ENCODE results near the gene MRAP. TPM values are rescaled to one million over a fixed set of nuclear protein-coding genes. Genes with fewer than 3 reads are reported as not detected.

The MRAP gene
- total and polyA plus RNA-seq, 10 of the 15 experiments (the other 5 are each of a cell fraction or from before 2014, with no cell fraction given) = 0.34 to 1.2 TPM; not detected in 8

- TF ChIP-seq, protein P1, sequence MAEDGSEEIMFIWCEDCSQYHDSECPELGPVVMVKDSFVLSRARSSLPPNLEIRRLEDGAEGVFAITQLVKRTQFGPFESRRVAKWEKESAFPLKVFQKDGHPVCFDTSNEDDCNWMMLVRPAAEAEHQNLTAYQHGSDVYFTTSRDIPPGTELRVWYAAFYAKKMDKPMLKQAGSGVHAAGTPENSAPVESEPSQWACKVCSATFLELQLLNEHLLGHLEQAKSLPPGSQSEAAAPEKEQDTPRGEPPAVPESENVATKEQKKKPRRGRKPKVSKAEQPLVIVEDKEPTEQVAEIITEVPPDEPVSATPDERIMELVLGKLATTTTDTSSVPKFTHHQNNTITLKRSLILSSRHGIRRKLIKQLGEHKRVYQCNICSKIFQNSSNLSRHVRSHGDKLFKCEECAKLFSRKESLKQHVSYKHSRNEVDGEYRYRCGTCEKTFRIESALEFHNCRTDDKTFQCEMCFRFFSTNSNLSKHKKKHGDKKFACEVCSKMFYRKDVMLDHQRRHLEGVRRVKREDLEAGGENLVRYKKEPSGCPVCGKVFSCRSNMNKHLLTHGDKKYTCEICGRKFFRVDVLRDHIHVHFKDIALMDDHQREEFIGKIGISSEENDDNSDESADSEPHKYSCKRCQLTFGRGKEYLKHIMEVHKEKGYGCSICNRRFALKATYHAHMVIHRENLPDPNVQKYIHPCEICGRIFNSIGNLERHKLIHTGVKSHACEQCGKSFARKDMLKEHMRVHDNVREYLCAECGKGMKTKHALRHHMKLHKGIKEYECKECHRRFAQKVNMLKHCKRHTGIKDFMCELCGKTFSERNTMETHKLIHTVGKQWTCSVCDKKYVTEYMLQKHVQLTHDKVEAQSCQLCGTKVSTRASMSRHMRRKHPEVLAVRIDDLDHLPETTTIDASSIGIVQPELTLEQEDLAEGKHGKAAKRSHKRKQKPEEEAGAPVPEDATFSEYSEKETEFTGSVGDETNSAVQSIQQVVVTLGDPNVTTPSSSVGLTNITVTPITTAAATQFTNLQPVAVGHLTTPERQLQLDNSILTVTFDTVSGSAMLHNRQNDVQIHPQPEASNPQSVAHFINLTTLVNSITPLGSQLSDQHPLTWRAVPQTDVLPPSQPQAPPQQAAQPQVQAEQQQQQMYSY (CRISPR knock-in tag; IDR thresholded peaks at IDR 0.05) = no peak
- TF ChIP-seq ATF2 (IDR thresholded peaks at IDR 0.05; ENCODE audit: low read length) (no peak), BACH1 (IDR thresholded peaks at IDR 0.05; ENCODE audit: borderline replicate concordance) (no peak), ZZZ3 (IDR thresholded peaks at IDR 0.05; ENCODE audit: control insufficient read depth, insufficient read length, low read depth) (no peak), CBFB (IDR thresholded peaks at IDR 0.05; ENCODE audit: low read depth) (no peak), IKZF2 (IDR thresholded peaks at IDR 0.05) (no peak), CREB1 (IDR thresholded peaks at IDR 0.05; ENCODE audit: low read depth) (no peak), REST (IDR thresholded peaks at IDR 0.05; ENCODE audit: low read depth, low read length) (no peak), SIX5 (IDR thresholded peaks at IDR 0.05; ENCODE audit: low read depth, low read length, severe bottlenecking) (no peak), CBX3 (IDR thresholded peaks at IDR 0.05; ENCODE audit: borderline replicate concordance, low read depth) (no peak), RCOR1 (conservative IDR thresholded peaks at IDR 0.05; ENCODE audit: low read depth, low read length) (no peak)
- TF ChIP-seq, protein P2, sequence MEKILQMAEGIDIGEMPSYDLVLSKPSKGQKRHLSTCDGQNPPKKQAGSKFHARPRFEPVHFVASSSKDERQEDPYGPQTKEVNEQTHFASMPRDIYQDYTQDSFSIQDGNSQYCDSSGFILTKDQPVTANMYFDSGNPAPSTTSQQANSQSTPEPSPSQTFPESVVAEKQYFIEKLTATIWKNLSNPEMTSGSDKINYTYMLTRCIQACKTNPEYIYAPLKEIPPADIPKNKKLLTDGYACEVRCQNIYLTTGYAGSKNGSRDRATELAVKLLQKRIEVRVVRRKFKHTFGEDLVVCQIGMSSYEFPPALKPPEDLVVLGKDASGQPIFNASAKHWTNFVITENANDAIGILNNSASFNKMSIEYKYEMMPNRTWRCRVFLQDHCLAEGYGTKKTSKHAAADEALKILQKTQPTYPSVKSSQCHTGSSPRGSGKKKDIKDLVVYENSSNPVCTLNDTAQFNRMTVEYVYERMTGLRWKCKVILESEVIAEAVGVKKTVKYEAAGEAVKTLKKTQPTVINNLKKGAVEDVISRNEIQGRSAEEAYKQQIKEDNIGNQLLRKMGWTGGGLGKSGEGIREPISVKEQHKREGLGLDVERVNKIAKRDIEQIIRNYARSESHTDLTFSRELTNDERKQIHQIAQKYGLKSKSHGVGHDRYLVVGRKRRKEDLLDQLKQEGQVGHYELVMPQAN (conservative IDR thresholded peaks at IDR 0.05) = no peak
- TF ChIP-seq, protein P3, sequence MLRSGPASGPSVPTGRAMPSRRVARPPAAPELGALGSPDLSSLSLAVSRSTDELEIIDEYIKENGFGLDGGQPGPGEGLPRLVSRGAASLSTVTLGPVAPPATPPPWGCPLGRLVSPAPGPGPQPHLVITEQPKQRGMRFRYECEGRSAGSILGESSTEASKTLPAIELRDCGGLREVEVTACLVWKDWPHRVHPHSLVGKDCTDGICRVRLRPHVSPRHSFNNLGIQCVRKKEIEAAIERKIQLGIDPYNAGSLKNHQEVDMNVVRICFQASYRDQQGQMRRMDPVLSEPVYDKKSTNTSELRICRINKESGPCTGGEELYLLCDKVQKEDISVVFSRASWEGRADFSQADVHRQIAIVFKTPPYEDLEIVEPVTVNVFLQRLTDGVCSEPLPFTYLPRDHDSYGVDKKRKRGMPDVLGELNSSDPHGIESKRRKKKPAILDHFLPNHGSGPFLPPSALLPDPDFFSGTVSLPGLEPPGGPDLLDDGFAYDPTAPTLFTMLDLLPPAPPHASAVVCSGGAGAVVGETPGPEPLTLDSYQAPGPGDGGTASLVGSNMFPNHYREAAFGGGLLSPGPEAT (IDR thresholded peaks at IDR 0.05; ENCODE audit: low read depth) = no peak
Measured at GRCh38 chr21:32360401-32360975, 61.8 kb downstream of the MRAP start (continued).
